Breast epithelium (tissue), 4 donors: ENCODE measurements around the gene PRKN. TPM values are rescaled to one million over a fixed set of nuclear protein-coding genes. Genes with fewer than 3 reads are reported as not detected.

Source experiments
- DNase-seq, 2 donors: peaks; one replicate each; pipeline ENCODE4 v3.0.0-alpha.2; 2019; ENCODE audit warnings: low spot score in 2 of 2
- H3K27ac ChIP-seq, 2 donors: fragments of 200-600 bp; sonication (generic) in 1 of 2; one replicate each; pipeline ENCODE4 v1.5.1; 2016 to 2019; ENCODE audit warnings: mild to moderate bottlenecking in 1 of 2
- H3K27me3 ChIP-seq, 2 donors: fragments of 200-600 bp; sonication (generic) in 1 of 2; one replicate each; pipeline versions ENCODE4 v1.5.1 to v1.6.0; 2017 to 2019; ENCODE audit warnings: control low read depth in 1 of 2, mild to moderate bottlenecking in 1 of 2
- H3K36me3 ChIP-seq: fragments of 200-600 bp; one replicate; pipeline ENCODE4 v1.5.1; 2019
- H3K4me1 ChIP-seq, 2 donors: fragments of 200-600 bp; sonication (generic); one replicate each; pipeline ENCODE4 v1.5.1; 2016 to 2019; ENCODE audit warnings: control low read depth in 1 of 2
- H3K4me3 ChIP-seq, 3 donors: fragments of 200-600 bp; sonication (generic); 1 replicate in 2 of 3; 2 replicates in 1 of 3; pipeline ENCODE4 v1.5.1; 2016 to 2019; ENCODE audit warnings: mild to moderate bottlenecking in 3 of 3, moderate library complexity in 2 of 3
- H3K9me3 ChIP-seq, 2 donors: fragments of 200-600 bp; sonication (generic) in 1 of 2; one replicate each; pipeline ENCODE4 v1.5.1; 2016 to 2019; ENCODE audit warnings: control low read depth in 1 of 2
- CTCF ChIP-seq, 3 donors: fragments of 450-650 bp; IDR thresholded peaks; one replicate each; pipeline ENCODE4 v1.5.1; 2016 to 2017; ENCODE audit warnings: antibody characterized with exemption in 3 of 3, mild to moderate bottlenecking in 3 of 3, moderate library complexity in 3 of 3
- POLR2A ChIP-seq: fragments of 450-650 bp; IDR thresholded peaks from one replicate; pipeline ENCODE4 v1.6.1; 2016; ENCODE audit warnings: antibody characterized with exemption, mild to moderate bottlenecking, moderate library complexity
- POLR2AphosphoS5 ChIP-seq, 3 donors: sonication (generic); formaldehyde crosslinking; IDR thresholded peaks; one replicate each; pipeline ENCODE4 v1.6.1; 2017; ENCODE audit warnings: antibody characterized with exemption in 3 of 3
- intact Hi-C: fragments of 100-400 bp; cut with DNase I; formaldehyde crosslinking; loops from one replicate; pipeline ENCODE4 v1.15.1; 2023; ENCODE audit warnings: low total_unique reads
- total RNA-seq, 3 donors: library from RNA; depleted of rRNA; stranded (reverse); fragments of >200 nt; gene quantifications; one replicate each; pipeline ENCODE4 v1.1.0, GENCODE V29; 2016

Gene PRKN
- total RNA-seq, 3 donors from 2014 or later, result 7.2 to 19.0 (median 11.2) TPM

- Histone ChIP-seq H3K36me3 (no peaks in the 10 kb centered on the region), H3K27ac (no peak overlapping the region), H3K4me1 (no peaks in the 10 kb centered on the region), H3K4me3 (no peak overlapping the region), H3K9me3 (no peaks in the 10 kb centered on the region), H3K27me3 (no peaks in the 10 kb centered on the region)
- no peak for DNase-seq
- TF ChIP-seq CTCF (IDR thresholded peaks at IDR 0.05) (no peak), POLR2A (no peak), POLR2AphosphoS5 (IDR thresholded peaks at IDR 0.05) (no peak)
- intact Hi-C loops, result no loop called here
Measured at GRCh38 chr6:162262466-162263196, 464.9 kb downstream of the PRKN start.

GRCh38 chr6:162261598-162261997, 466.0 kb downstream of the PRKN start:
- no peaks in the 10 kb centered on the region for H3K4me1 ChIP-seq
- H3K4me3 ChIP-seq, result no peak overlapping the region
- intact Hi-C loops, result no loop called here
- TF ChIP-seq POLR2A (no peak), CTCF (IDR thresholded peaks at IDR 0.05) (no peak), POLR2AphosphoS5 (IDR thresholded peaks at IDR 0.05) (no peak)
- H3K9me3 ChIP-seq, result no peaks in the 10 kb centered on the region
- no peaks in the 10 kb centered on the region for H3K27me3 ChIP-seq
- no peak overlapping the region for H3K27ac ChIP-seq
- H3K36me3 ChIP-seq, result no peaks in the 10 kb centered on the region
- DNase-seq, result no peak

- H3K9me3 ChIP-seq, result no peaks in the 10 kb centered on the region
- no peak overlapping the region for H3K27ac ChIP-seq
- H3K4me1 ChIP-seq, result no peaks in the 10 kb centered on the region
- H3K36me3 ChIP-seq, result no peaks in the 10 kb centered on the region
- TF ChIP-seq POLR2A (no peak), CTCF (IDR thresholded peaks at IDR 0.05) (no peak), POLR2AphosphoS5 (IDR thresholded peaks at IDR 0.05) (no peak)
- H3K27me3 ChIP-seq, result no peaks in the 10 kb centered on the region
- intact Hi-C loops, result no loop called here
- H3K4me3 ChIP-seq, result no peak overlapping the region
- no peak for DNase-seq
Measured at GRCh38 chr6:162260027-162260426, 467.5 kb downstream of the PRKN start.

- Histone ChIP-seq H3K9me3 (no peaks in the 10 kb centered on the region), H3K36me3 (no peaks in the 10 kb centered on the region), H3K27ac (no peak overlapping the region), H3K4me1 (no peaks in the 10 kb centered on the region), H3K4me3 (no peak overlapping the region), H3K27me3 (no peaks in the 10 kb centered on the region)
- TF ChIP-seq CTCF (IDR thresholded peaks at IDR 0.05) (no peak), POLR2AphosphoS5 (IDR thresholded peaks at IDR 0.05) (no peak), POLR2A (no peak)
- intact Hi-C loops, result no loop called here
- no peak for DNase-seq
Measured at GRCh38 chr6:162258647-162259046, 468.9 kb downstream of the PRKN start.

GRCh38 chr6:162256361-162256760, 471.2 kb downstream of the PRKN start:
- H3K27ac ChIP-seq, result no peak overlapping the region
- no peak for DNase-seq
- H3K27me3 ChIP-seq, result no peaks in the 10 kb centered on the region
- H3K9me3 ChIP-seq, result no peaks in the 10 kb centered on the region
- TF ChIP-seq POLR2A, result no peak
- no peak for TF ChIP-seq CTCF (IDR thresholded peaks at IDR 0.05)
- TF ChIP-seq POLR2AphosphoS5 (IDR thresholded peaks at IDR 0.05), result no peak
- H3K4me1 ChIP-seq, result no peaks in the 10 kb centered on the region
- H3K4me3 ChIP-seq, result no peak overlapping the region
- intact Hi-C loops, result no loop called here
- H3K36me3 ChIP-seq, result no peaks in the 10 kb centered on the region
